ENCODE data around the gene TTF2.

The TTF2 gene

DNA sequence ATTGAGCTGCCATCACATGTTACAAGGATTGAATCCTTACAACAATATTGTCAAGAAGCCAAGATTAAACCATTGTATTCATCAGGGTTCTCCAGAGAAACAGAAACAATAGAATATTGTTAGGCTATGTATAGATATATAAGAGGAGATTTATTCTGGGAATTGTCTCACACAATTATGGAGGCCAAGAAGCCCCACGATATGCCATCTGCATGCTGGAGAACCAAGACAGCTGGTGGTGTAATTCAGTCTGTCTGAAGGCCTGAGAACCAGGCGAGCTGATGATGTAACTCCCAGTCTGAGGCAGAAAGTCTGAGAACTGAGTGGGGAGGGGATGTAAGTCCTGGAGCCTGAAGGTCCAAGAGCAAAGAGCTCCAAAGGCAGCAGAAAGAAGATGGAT, 14.5 kb upstream of the TTF2 start:
- no peak overlapping the region for H3K4me3 ChIP-seq (ENCODE audit: low read depth, low read length)

DNA sequence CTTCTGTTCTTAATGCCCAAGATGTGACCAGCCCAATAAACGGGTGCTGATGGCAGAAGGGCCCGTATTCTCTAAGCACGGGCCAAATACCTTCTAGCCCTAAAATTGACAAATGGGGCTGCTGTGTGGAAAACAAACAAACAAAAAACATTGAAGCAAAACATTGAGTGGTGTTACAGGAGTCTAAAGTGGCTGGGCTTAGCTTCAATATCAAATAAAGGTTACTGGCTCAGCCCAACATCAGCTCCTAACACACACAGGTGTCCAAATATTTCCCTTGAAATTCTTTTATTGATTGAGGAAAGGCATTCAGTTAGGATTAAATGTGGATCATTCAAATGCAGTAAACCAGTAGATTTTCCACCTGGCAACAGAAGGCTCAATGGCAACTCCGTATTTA, 13.3 kb upstream of the TTF2 start:
- no peak overlapping the region for H3K4me3 ChIP-seq (ENCODE audit: low read depth, low read length)

DNA sequence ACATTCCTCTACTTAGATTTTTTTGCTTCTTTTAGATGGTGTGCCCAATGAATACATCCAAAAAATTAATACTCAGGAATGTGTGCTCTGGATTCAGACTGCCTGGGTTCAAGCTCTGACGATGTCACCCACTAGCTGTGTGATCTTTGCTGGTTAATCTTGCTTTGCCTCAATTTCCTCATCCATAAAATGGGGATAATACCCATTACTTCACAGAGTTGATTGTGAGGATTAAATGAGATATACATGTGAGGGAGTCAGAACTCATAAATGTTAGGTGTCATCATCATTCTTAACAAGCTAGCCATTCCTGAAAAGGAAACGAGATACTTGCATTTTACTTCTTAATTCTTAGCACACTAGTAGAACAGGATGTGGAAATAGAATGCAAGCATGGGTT, 12.9 kb upstream of the TTF2 start:
- no peak overlapping the region for H3K4me3 ChIP-seq (ENCODE audit: low read depth, low read length)

DNA sequence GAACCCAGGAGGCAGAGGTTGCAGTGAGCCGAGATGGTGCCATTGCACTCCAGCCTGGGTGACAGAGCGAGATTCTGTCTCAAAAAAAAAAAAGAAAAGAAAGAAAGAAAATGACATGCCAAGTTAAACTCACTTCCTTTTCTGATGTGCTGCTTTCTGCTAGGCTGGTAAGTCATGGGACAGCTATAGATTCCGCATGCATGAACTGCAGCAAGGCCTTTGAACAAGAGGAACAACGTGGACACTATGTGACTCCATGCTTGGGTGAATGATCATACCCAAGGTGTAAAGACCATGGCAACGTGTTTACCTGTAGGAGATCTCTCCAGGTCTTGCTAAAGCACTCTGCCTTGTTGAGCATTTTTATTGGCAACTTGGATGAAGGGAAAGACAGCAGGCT, 10.3 kb upstream of the TTF2 start:
- H3K4me3 ChIP-seq (ENCODE audit: low read depth, low read length) = no peak overlapping the region

DNA sequence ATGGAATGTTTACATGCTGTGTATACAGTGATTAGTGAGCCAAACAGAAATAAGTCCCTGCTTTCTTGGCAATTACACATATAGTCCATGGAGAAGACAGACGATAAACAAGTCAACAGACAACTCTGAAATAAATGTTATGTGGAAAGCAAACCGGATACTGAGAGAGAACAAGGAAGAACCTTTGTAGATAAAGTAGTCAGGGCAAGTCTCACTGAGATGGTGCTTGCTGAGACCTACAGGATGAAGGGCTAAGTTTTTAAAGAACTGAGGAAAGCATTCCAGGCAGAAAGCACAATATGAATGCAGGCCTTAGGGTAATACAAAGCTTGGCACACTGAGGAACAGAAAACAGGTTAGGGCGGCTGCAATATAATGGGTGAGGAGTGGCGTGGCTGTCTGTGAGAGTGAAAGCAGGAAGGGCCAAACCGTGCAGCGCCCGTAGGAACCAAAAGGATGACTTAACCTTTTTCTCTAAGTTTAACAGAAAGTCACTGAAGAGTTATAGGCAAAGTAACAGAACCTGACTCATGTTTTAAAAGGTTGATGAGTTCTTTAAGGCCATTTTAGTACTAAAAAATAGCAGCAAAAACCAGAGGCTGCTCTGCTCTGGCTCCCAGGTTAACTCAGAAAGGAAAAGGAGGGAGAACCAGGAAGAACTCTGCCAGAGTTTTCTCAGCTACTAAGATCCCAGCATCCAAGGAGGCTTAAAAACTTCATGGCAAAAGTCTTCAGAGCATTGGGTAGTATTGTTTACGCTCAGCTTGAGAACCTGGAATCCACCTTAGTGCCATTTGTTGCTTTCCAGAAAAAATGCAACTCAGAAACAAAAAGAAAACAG, 8.7 kb upstream of the TTF2 start:
- no peak overlapping the region for H3K4me3 ChIP-seq (ENCODE audit: low read depth, low read length)

DNA sequence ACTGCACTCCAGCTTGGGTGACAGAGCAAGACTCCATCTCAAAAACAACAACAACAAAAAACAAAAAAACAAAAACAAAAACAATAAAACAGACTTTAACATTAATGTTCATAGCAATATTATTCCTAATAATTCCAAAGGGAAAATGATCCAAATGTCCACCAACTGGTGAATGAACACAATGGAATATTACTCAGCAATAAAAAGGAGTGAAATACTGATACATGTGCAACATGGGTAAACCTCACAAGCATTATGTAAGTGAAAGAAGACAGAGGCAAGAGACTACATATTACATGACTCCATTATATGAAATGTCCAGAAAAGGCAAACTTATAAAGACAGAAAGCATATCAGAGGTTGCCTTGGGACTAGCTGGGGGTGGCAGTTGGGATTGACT, 6.1 kb upstream of the TTF2 start:
- H3K4me3 ChIP-seq (ENCODE audit: low read depth, low read length) = no peak overlapping the region

DNA sequence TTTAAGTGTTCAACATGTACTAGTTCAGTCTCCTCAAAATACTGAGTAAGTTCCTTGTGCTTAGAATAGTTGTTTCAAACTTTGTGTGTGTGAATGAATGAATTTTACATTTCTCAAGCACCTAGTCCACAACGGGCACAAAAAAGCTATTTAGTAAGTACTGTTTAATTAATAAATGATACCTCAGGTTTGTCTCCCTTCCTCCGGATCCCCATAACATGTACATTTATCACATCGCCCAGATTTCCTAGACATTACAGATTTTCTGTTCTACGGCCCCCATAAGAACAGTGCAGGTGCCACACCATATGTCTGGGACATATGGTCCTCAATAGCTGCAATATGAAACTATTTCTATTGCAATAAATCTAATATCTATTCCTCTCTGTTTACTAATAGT, 1.3 kb upstream of the TTF2 start:
- peak overlapping the region; percentile 85 for H3K4me3 ChIP-seq (ENCODE audit: low read depth, low read length)

DNA sequence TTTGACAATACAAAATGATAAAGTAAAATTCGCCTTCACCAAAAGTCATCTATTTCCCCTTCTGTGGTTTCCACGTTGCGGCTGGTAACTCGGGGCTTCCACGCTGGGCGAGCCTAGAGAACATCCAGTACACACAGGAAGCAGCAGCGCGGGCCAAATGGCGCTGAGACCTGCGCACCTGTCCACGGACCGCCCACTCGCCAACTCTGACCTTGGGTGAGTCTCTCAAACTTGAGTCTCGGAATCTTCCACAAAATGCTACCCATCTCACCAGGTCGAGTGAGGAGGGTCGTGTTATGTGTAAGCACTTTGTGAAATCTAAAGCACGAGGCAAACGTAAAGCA, 820 bp upstream of the TTF2 start:
- peak overlapping the region; percentile 85 for H3K4me3 ChIP-seq (ENCODE audit: low read depth, low read length)

DNA sequence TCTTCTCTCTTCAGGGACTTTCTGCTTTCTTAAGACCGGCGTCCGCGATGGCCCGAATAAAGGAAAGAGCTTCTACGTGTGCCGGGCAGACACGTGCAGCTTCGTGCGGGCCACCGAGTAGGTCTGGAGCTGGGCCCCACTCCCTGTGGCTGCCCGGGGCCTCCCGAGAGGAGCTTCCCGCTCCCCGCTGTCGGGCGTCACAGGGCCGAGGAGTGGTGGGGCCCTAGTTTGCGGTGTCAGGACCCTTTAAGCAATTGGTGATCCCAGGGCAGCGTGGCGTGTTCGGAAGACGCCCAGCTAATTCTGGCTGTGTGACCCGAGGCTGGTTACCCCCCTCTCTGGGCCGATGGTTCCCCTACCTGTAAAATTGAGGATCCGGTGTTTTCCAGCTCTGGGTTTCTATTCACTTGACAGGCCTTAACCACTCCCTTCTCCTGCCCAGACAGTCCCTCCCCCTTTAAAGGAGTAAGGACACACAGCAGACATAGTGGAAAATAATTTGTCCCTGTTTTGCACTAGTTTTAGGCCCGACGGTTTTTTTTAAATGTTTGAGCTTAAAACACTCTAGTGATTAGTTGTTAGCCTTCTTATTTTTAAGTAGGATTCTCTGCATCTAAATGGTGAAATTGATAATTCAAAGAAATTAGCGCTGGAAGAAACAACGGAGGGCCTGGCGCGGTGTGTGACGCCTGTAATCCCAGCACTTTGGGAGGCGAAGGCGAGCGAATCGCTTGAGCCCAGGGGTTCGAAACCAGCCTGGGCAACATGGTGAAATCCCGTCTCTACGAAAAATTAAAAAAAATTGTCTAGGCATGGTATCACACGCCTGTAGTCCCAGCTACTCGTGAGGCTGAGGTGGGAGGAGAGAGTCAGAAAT, 553 bp downstream of the TTF2 start:
- peak overlapping the region; percentile 86 for H3K4me3 ChIP-seq (ENCODE audit: low read depth, low read length)

GRCh38 chr1:117061986-117062415, 1.9 kb downstream of the TTF2 start:
- H3K4me3 ChIP-seq (ENCODE audit: low read depth, low read length) = no peak overlapping the region

GRCh38 chr1:117066367-117066766, 6.2 kb downstream of the TTF2 start:
- H3K4me3 ChIP-seq (ENCODE audit: low read depth, low read length) = no peak overlapping the region

GRCh38 chr1:117067533-117068370, 7.6 kb downstream of the TTF2 start:
- H3K4me3 ChIP-seq (ENCODE audit: low read depth, low read length) = no peak overlapping the region

DNA sequence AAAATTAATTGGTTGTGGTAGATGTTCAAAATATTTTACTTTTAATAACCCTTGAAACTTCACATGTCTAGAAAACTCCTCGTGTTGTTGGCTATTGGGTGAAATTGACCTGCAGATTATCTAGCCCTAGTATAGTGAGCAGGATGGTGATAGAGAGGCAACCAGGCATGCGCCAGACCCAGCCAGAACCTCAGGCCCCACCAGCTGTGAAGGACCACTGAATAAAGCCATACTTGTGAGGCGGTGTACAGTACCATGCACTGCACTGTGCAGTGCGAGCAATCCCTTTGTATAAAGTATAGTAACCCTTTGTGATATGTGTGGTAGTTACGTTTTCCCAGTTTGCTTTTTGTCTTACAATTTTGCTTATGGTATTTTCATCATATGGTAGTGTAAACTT, 8.5 kb downstream of the TTF2 start:
- H3K4me3 ChIP-seq (ENCODE audit: low read depth, low read length) = no peak overlapping the region

DNA sequence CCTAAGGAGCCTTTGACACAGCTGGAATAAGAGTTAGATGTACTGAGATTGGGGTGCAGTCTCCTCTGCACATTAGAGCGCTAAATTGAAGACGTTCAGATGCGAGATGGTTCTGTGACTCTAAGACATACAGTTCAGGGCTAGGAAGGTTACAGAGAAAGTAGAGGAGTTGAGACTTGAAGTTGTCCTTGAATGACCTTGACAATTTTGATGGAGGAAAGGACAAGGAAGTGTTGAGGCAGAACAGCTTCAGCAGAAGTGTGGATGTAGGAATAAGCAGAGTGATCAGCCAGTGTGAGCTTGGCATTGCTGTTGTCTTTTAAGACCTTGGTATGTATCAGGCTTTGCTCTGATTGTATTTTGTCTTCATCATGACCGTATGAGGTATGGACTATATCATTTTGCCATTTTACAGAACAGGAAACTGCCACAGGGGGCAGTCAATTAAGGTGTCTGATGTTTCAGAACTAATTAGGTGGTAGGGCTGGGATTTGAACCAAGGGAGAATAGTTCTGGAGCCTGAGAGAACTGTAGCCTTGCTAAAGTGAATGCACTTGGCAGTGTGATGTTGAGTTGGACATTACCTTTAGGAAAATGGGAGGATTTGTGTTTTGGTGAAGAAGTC, 9.2 kb downstream of the TTF2 start:
- H3K4me3 ChIP-seq (ENCODE audit: low read depth, low read length) = no peak overlapping the region

- H3K4me3 ChIP-seq (ENCODE audit: low read depth, low read length) = no peak overlapping the region
Measured at GRCh38 chr1:117070124-117070523, 10.0 kb downstream of the TTF2 start.

GRCh38 chr1:117076648-117077047, 16.5 kb downstream of the TTF2 start:
- no peak overlapping the region for H3K4me3 ChIP-seq (ENCODE audit: low read depth, low read length)

DNA sequence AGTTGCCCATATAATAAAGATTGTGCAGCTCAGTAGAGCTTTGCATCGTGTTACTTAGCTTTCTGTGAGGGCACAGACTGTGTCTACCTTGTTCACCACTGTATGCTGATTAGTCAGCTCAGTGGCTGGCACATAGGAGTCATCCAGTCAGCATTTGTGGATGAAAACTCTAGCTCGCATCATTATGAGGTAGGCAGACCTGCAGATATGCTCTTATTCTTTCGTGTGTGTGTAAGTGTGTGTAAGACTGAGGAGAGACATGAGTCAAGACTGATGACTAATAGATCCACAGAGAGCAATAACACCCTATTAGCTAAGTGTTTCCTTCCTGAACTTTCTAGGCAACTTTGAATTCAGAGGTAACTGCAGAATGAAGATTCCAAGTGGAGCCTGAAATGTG, 17.1 kb downstream of the TTF2 start:
- no peak overlapping the region for H3K4me3 ChIP-seq (ENCODE audit: low read depth, low read length)

GRCh38 chr1:117079737-117080136, 19.6 kb downstream of the TTF2 start:
- H3K4me3 ChIP-seq (ENCODE audit: low read depth, low read length) = no peak overlapping the region

DNA sequence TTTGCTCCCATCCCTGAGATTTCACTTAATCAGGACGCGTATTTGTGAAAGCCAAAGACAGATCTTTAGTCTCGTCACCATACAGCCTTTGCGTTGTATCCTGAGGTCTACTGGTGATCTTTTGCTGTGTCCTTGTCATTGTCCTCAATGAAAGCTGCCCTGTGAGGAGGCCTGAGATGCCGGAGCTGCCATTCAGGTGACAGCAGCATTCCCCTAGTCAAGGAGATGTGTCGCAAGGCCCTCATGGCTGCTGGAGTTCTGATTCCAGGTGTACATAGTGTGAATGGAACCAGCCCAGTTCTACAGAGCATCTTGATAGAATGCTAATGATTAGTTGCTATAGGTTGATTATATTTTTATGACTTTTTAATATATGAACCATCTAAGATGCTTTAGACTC, 24.1 kb downstream of the TTF2 start:
- H3K4me3 ChIP-seq (ENCODE audit: low read depth, low read length) = no peak overlapping the region

DNA sequence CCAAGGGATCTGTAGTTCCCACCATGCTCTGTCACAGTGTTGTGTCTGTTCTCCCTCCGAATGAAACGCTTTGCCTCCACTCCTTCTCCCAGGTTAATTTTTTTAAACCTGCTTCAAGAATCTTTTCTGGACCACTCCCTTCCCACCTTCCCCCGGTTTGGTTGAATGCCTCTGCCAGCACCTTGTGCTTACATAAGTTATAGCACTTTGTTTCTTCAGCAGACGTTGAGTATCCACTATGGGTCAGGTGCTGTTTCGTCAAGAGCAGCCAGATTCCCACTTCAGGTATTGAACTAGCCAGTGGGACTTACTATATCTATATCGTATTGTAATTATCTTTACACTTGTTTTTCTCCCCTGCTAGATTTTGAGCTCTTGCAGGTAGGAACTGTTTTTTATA, 27.6 kb downstream of the TTF2 start:
- H3K4me3 ChIP-seq (ENCODE audit: low read depth, low read length) = no peak overlapping the region

DNA sequence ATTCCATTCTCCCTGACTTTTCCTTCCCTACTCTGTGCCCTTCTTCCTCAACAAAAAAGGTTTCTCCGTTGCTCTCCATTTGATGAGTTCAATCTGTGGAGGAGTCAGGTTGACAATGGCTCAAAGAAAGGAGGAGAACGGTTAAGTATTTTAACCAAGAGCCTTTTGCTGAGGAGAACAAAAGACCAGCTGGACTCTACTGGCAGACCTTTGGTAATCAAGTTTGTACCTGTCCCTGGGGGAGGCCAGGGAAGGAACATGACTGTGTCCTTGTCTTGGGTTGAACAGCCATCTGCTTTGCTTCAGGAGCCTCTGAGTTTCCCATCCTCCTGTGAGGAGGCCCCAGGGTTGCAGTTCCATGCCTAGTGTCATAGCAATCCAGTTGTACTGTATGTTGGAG, 29.9 kb downstream of the TTF2 start:
- no peak overlapping the region for H3K4me3 ChIP-seq (ENCODE audit: low read depth, low read length)
